GM08714 (cell line): Measurements from ENCODE around the gene ZNF700.
"Not testable (repeated sequence)": the region's sequence is repeated elsewhere in the genome, so short reads cannot be mapped to it uniquely, and the experiment has no call there.

Experiments
- H3K4me3 ChIP-seq: fragments of 200-500 bp; sonication (Bioruptor generic); 2 replicates; pipeline ENCODE4 v1.5.1; 2014; ENCODE audit warnings: mild to moderate bottlenecking, low read length, inconsistent platforms
- ZNF274 ChIP-seq: IDR thresholded peaks from 2 replicates; pipeline ENCODE4 v1.6.1; 2012; ENCODE audit warnings: mild to moderate bottlenecking, low read depth, low read length

ZNF700 gene

DNA sequence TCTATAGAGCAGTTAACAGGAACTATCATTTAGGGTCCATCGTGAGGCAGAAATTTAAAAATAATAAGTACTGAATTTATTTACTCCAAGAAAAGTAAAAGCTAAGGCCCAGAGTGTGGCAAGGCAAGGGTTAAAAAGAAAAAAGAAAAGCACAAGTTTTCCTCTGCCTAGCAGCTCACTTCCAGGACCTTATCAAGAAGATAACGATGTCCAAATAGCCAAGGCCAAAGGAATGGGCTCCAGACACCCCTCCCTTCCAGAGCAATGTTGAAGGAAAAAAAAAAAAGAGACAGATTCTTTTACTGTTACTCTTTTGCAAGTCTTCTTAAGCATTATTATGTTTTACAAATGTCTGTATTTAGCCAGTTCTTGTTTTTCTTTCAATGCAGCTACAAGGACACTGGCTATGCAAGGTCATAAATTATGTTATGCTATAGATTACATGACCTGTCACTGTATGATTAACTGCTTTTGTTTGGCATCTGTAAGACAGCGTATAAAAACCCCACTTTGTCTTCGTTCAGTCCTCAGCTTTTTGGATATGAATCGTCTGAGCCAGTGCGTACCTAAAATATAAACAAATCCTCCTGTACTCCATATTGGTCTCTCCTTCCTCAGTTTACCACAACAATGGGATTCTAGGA is 2.9 kb upstream of the ZNF700 start:
- no peak overlapping the region for H3K4me3 ChIP-seq
- TF ChIP-seq ZNF274, result no peak

DNA sequence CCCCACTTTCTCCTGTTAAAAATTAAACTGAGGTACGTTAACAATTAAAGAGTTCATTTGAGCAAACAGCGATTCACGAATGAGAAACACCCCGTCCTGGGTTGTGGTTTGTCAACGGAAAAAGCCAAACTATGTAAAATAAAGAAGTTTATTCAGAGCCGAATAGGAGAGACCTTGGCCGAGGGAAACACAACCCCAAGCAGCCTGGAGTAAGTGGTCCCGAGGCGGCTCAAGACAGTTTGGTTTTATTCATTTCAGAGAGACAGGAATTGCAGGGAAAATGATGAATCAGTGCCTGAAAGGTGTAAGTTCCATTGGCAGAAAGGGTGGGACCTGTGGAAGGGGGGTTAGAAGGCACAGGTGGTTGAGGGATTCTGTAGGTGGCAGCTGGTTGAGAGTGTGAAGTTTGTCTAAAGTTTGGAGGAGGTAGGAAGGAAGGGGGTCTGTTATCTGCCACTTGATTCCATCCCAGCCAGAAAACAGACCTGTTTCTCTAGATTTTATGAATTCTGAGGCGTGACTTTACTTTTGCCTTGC is 812 bp downstream of the ZNF700 start:
- H3K4me3 ChIP-seq, result peak overlapping the region; percentile 70

DNA sequence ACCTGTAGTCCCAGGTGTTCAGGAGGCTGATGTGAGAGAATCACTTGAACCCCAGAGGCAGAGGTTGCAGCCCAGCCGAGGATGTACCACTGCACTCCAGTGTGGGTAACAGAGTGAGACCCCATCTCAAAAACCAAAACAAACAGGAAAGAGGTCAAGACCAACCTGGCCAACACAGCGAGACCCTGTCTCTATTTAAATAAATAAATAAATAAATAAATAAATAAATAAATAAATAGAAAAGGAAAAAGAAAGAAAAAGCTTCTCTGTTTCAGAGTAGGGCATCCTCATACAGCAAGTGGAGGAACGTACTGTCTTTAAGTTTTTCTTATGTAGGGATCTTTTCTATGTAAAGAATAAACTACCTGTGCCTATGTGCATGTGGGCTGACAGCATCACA is 2.3 kb downstream of the ZNF700 start:
- no peak for TF ChIP-seq ZNF274
- H3K4me3 ChIP-seq, result no peak overlapping the region; the same call in 1 of the 2 replicates

DNA sequence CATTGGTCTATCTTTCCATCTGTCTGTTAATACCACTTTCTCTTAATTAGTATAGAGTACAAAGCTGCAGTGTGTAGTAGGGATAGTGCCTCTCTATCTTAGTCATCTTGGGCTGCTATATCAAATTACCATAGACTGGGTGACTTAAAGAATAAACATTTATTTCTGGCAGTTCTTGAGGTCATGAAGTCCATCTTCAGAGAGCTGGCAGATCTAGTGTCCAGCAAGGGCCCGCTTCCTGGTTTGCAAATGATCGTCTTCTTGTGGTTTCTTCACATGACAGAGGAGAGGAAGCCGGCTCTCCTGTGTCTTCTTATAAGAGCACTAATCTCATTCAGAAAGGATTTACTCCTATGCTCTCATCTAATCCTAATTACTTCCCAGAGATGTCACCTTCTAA is 6.1 kb downstream of the ZNF700 start:
- no peak for TF ChIP-seq ZNF274

DNA sequence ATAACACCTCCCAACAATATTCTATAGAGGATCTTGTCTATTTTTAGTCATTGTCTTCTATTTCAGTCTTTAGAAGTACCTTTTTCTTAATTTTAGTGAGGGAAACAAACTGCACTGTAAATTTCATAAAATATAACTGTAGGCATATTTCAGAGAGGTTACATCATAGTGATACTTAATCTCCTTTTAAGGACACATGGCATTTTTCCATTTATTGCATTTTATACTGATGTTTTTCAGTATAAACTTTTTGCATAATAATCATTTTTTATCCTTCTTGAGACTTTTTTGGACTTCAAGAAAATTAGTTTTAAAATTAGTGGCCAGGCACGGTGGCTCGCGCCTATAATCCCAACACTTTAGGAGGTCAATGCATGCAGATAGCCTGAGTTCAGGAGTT is 6.6 kb downstream of the ZNF700 start:
- no peak overlapping the region for H3K4me3 ChIP-seq
- TF ChIP-seq ZNF274, result no peak

More for the DNA sequence above, 6.1 kb downstream of the ZNF700 start:
- H3K4me3 ChIP-seq, result no peak overlapping the region

DNA sequence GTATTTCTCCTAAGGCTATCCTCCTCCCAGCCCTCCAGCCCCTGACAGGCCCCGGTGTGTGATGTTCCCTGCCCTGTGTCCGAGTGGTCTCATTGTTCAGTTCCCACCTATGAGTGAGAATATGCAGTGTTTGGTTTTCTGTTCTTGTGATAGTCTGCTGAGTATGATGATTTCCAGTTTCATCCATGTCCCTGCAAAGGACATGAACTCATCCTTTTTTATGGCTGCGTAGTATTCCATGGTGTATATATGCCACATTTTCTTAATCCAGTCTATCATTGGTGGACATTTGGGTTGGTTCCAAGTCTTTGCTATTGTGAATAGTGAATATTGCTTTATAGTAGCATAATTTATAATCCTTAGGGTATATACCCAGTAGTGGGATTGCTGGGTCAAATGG is 10.9 kb downstream of the ZNF700 start:
- not testable (repeated sequence) for H3K4me3 ChIP-seq

DNA sequence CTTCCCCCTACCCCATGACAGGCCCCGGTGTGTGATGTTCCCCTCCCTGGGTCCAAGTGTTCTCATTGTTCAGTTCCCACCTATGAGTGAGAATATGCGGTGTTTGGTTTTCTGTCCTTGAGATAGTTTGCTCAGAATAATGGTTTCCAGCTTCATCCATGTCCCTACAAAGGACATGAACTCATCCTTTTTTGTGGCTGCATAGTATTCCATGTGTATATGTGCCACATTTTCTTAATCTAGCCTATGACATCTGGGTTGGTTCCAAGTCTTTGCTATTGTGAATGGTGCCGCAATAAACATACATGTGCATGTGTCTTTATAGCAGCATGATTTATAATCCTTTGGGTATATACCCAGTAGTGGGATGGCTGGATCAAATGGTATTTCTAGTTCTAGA is 13.5 kb downstream of the ZNF700 start:
- H3K4me3 ChIP-seq, result not testable (repeated sequence)

DNA sequence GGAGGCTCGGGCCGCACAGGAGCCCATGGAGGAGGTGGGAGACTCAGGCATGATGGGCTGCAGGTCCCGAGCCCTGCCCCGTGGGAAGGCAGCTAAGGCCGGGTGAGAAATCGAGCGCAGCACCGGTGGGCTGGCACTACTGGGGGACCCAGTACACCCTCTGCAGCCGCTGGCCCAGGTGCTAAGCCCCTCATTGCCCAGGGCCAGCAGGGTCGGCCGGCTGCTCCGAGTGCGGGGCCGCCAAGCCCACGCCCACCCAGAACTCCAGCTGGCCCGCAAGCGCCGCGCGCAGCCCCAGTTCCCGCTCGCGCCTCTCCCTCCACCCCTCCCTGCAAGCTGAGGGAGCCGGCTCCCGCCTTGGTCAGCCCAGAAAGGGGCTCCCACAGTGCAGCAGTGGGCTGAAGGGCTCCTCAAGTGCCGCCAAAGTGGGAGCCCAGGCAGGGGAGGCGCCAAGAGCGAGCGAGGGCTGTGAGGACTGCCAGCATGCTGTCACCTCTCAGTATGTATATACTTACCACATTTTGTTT is 16.5 kb downstream of the ZNF700 start:
- H3K4me3 ChIP-seq, result not testable (repeated sequence)

DNA sequence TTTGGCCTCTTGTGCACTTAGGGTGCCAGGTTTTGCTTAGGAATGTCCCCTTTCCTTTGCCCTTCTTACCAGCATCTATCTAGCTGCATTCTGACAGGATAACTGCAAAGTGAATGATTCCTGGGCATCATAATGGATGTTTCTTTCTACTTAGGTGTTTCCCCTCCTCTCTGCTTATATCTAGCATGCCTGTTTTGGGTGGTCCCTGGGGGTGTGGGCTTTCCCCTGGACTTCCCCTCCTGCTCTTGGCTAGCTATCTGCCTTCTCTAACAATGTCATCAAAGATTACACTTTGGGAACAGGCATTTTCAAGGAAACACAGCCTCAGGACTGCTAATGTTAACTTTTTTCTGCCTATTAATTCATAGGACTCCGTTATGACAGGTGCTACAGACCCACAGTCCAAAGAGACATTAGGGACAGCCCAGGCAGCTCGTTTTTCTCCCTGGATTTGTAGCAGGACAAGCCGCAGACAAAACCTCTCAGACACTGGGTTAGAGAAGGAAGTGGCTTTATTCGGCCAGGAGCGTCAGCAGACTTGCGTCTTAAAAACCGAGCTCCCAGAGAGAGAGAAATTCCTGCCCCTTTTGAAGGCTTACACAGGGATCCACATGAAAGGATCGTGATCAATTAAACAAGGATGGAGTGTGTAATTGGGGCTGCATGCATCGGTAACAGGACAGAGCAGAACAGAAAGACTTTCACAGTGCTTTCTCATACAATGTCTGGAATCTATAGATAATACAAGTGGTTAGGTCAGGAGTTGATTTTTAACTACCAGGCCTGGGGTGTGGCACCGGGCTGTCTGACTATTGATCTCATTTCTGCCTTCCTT is 17.3 kb downstream of the ZNF700 start:
- no peak for TF ChIP-seq ZNF274
- no peak overlapping the region for H3K4me3 ChIP-seq

DNA sequence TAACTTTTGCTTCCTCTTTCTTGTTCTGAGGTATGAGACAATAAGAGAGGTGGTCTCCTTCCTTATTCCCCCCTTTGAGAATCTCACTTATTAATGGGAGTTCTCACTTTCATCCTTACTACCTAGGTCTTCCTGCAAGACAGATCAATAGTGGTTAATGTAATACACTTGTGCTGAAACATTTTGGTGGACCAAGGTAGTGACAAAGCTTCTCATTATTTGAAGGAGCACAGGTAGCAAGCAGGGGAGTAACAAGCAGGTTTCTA is 17.9 kb downstream of the ZNF700 start:
- 0 out of 2 replicates have a peak, but pooled peaks have one; percentile 24 for TF ChIP-seq ZNF274
- no peak overlapping the region for H3K4me3 ChIP-seq

DNA sequence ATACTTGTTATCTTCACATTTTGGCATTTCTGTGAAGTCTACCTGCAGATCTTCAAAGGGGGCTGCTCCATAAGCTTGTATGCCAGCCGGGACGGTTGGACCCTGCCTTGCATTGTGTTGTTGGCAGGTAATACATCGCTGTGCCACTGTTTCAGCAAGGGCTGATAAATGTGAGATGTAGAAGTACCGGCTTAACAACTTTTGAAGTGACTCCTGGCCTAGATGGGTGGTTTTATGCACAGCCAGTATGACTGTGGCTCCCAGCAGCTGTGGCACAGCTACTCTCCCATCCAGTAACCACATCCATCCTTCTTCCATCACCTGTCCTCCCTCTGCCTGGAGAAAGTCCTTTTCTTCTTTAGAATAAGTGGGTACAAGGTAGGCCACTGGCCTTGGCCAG is 19.7 kb downstream of the ZNF700 start:
- no peak overlapping the region for H3K4me3 ChIP-seq
- TF ChIP-seq ZNF274, result no peak

DNA sequence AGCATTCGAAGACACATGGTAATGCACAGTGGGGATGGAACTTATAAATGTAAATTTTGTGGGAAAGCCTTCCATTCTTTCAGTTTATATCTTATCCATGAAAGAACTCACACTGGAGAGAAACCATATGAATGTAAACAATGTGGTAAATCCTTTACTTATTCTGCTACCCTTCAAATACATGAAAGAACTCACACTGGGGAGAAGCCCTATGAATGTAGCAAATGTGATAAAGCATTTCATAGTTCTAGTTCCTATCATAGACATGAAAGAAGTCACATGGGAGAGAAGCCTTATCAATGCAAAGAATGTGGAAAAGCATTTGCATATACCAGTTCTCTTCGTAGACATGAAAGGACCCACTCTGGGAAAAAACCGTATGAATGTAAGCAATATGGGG is 23.7 kb downstream of the ZNF700 start:
- no peak for TF ChIP-seq ZNF274
- no peak overlapping the region for H3K4me3 ChIP-seq

DNA sequence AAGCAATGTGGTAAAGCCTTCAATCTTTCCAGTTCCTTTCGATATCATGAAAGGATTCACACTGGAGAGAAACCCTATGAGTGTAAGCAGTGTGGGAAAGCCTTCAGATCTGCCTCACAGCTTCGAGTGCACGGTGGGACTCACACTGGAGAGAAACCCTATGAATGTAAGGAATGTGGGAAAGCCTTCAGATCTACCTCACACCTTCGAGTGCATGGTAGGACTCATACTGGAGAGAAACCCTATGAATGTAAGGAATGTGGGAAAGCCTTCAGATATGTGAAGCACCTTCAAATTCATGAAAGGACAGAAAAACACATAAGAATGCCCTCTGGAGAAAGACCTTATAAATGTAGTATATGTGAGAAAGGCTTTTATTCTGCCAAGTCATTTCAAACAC is 24.3 kb downstream of the ZNF700 start:
- TF ChIP-seq ZNF274, result no peak
- H3K4me3 ChIP-seq, result no peak overlapping the region

DNA sequence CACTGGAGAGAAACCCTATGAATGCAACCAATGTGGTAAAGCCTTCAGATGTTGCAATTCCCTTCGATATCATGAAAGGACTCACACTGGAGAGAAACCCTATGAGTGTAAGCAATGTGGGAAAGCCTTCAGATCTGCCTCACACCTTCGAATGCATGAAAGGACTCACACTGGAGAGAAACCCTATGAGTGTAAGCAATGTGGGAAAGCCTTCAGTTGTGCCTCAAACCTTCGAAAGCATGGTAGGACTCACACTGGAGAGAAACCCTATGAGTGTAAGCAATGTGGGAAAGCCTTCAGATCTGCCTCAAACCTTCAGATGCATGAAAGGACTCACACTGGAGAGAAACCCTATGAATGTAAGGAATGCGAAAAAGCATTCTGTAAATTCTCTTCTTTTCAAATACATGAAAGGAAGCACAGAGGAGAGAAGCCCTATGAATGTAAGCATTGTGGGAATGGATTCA is 24.7 kb downstream of the ZNF700 start:
- H3K4me3 ChIP-seq, result not testable (repeated sequence)
- TF ChIP-seq ZNF274, result peak; percentile 53; the same call in 1 of the 2 replicates

DNA sequence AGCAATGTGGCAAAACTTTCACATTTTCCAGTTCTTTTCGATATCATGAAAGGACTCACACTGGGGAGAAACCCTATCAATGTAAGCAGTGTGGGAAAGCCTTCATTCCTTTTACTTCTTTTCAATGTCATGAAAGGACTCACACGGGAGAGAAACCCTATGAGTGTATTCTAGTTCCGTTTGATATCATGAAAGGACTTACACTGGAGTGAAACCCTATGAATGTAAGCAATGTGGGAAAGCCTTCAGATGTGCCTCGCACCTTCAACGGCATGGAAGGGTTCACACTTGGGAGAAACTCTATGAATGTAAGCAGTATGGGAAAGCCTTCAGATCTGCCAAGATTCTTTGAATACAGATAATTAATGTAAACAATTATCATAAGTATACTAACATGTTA is 25.4 kb downstream of the ZNF700 start:
- H3K4me3 ChIP-seq, result no peak overlapping the region
- 0 out of 2 replicates have a peak, but pooled peaks have one; percentile 43 for TF ChIP-seq ZNF274
